Liver (tissue), 9 donors: ENCODE data around the gene RSPH10B2. TPM values are rescaled to one million over a fixed set of nuclear protein-coding genes. Genes with fewer than 3 reads are reported as not detected.
A peak's percentile ranks its signal among the peaks of the same experiment; 100 is the strongest.
"Not testable (repeated sequence)": the region's sequence is repeated elsewhere in the genome, so short reads cannot be mapped to it uniquely, and the experiment has no call there.

Experiments
- DNase-seq: peaks from one replicate; pipeline ENCODE4 v3.0.0-alpha.2; 2017; ENCODE audit warnings: low spot score
- H3K27ac ChIP-seq, 2 donors: one replicate each; pipeline ENCODE4 v1.7.0; 2013; ENCODE audit warnings: inconsistent platforms in 2 of 2, low read length in 2 of 2, control low read depth in 1 of 2, low read depth in 1 of 2, mild to moderate bottlenecking in 1 of 2
- H3K27me3 ChIP-seq, 4 donors: one replicate each; pipeline versions ENCODE4 v1.6.1 to v1.7.0; 2013; ENCODE audit warnings: low read length in 3 of 4, inconsistent platforms in 1 of 4, mild to moderate bottlenecking in 1 of 4, moderate library complexity in 1 of 4; ENCODE audit not compliant: control insufficient read depth in 4 of 4, insufficient read depth in 4 of 4
- H3K36me3 ChIP-seq, 4 donors: one replicate each; pipeline versions ENCODE4 v1.6.1 to v1.7.0; 2013; ENCODE audit warnings: low read length in 3 of 4, mild to moderate bottlenecking in 3 of 4, low read depth in 1 of 4, moderate library complexity in 1 of 4; ENCODE audit not compliant: control insufficient read depth in 4 of 4, insufficient read depth in 3 of 4
- H3K4me1 ChIP-seq, 4 donors: one replicate each; pipeline versions ENCODE4 v1.6.1 to v1.7.0; 2013; ENCODE audit warnings: low read length in 3 of 4, mild to moderate bottlenecking in 3 of 4, moderate library complexity in 1 of 4; ENCODE audit not compliant: control insufficient read depth in 4 of 4, insufficient read depth in 4 of 4
- H3K4me3 ChIP-seq, 3 donors: one replicate each; pipeline versions ENCODE4 v1.6.1 to v1.7.0; 2013; ENCODE audit warnings: low read length in 3 of 3, control low read depth in 1 of 3, low read depth in 1 of 3, mild to moderate bottlenecking in 1 of 3
- H3K9ac ChIP-seq, 2 donors: one replicate each; pipeline ENCODE4 v1.7.0; 2013; ENCODE audit warnings: low read length in 2 of 2, mild to moderate bottlenecking in 2 of 2, moderate library complexity in 2 of 2, control low read depth in 1 of 2, low read depth in 1 of 2
- H3K9me3 ChIP-seq, 4 donors: one replicate each; pipeline versions ENCODE4 v1.6.1 to v1.7.0; 2013; ENCODE audit warnings: low read length in 3 of 4; ENCODE audit not compliant: control insufficient read depth in 4 of 4
- CTCF ChIP-seq: fragments of 150-350 bp; IDR thresholded peaks from 2 replicates; pipeline ENCODE4 v1.5.1; 2017; ENCODE audit warnings: improper control_type of control experiment, low read depth, low read length; ENCODE audit not compliant: missing input control
- EGR1 ChIP-seq, 2 donors: IDR thresholded peaks; 2 replicates each; pipeline ENCODE4 v1.6.1; 2016 to 2018; ENCODE audit warnings: antibody characterized with exemption in 2 of 2, low read depth in 2 of 2
- FOXA2 ChIP-seq: IDR thresholded peaks from 2 replicates; pipeline ENCODE4 v1.6.1; 2016; ENCODE audit warnings: antibody characterized with exemption
- GABPA ChIP-seq, 2 donors: IDR thresholded peaks in 1 of 2; conservative IDR thresholded peaks in 1 of 2; 2 replicates each; pipeline ENCODE4 v1.6.1; 2016; ENCODE audit warnings: antibody characterized with exemption in 2 of 2, mild to moderate bottlenecking in 1 of 2, moderate library complexity in 1 of 2
- HNF4A ChIP-seq, 2 donors: conservative IDR thresholded peaks; 2 replicates each; pipeline ENCODE4 v1.6.1; 2016; ENCODE audit warnings: antibody characterized with exemption in 2 of 2, mild to moderate bottlenecking in 2 of 2
- HNF4G ChIP-seq: IDR thresholded peaks from 2 replicates; pipeline ENCODE4 v1.6.1; 2016; ENCODE audit warnings: antibody characterized with exemption
- JUND ChIP-seq, 2 donors: IDR thresholded peaks; 2 replicates each; pipeline ENCODE4 v1.6.1; 2016; ENCODE audit warnings: antibody characterized with exemption in 2 of 2
- MAX ChIP-seq: IDR thresholded peaks from 2 replicates; pipeline ENCODE4 v1.6.1; 2016; ENCODE audit warnings: antibody characterized with exemption
- NR2F2 ChIP-seq: IDR thresholded peaks from 2 replicates; pipeline ENCODE4 v1.6.1; 2016; ENCODE audit warnings: antibody characterized with exemption
- RAD21 ChIP-seq, 2 donors: IDR thresholded peaks; 2 replicates each; pipeline ENCODE4 v1.6.1; 2016; ENCODE audit warnings: antibody characterized with exemption in 2 of 2, mild to moderate bottlenecking in 2 of 2
- REST ChIP-seq: IDR thresholded peaks from 2 replicates; pipeline ENCODE4 v1.6.1; 2016; ENCODE audit warnings: antibody characterized with exemption, mild to moderate bottlenecking
- SP1 ChIP-seq: IDR thresholded peaks from 2 replicates; pipeline ENCODE4 v1.6.1; 2018; ENCODE audit warnings: antibody characterized with exemption, mild to moderate bottlenecking
- TAF1 ChIP-seq: conservative IDR thresholded peaks from 2 replicates; pipeline ENCODE4 v1.6.1; 2016; ENCODE audit warnings: antibody characterized with exemption, mild to moderate bottlenecking
- YY1 ChIP-seq: IDR thresholded peaks from 2 replicates; pipeline ENCODE4 v1.6.1; 2016; ENCODE audit warnings: antibody characterized with exemption, mild to moderate bottlenecking
- WGBS: extraction: QIAGEN DNeasy Blood & Tissue Kit; methylation state at CpG from one replicate; pipeline ENCODE4 v1.1.7; 2013; 5-methylcytosine and 5-hydroxymethylcytosine counted together
- polyA plus RNA-seq, 2 donors: library from polyadenylated mRNA; stranded (reverse) in 1 of 2; unstranded in 1 of 2; fragments of 200-250 nt in 1 of 2; fragments of >200 nt in 1 of 2; fragmentation: Nextera tagmentation in 1 of 2; extraction: Ambion mirVana in 1 of 2; gene quantifications; one replicate each; pipeline versions ENCODE4 v1.2.1 to v1.2.3, GENCODE V29; 2013 to 2015
- total RNA-seq, 2 donors: library from RNA; depleted of rRNA; stranded (reverse); fragments of >200 nt; gene quantifications; one replicate each; pipeline ENCODE4 v1.2.3, GENCODE V29; 2014
- TF ChIP-seq, protein P1 (sequence below): IDR thresholded peaks from 2 replicates; pipeline ENCODE4 v1.6.1; 2016; ENCODE audit warnings: antibody characterized with exemption
- donor health status: healthy.
- donor health status: healthy.
- donor health status: healthy.
- donor health status: healthy.
- donor health status: healthy.

RSPH10B2 gene
- total RNA-seq (under 1 TPM in 1 of 2 donors, not detected in 1; 0.42 TPM), polyA plus RNA-seq (under 1 TPM in 1 of 2 donors, not detected in 1; 0.09 TPM)

DNA sequence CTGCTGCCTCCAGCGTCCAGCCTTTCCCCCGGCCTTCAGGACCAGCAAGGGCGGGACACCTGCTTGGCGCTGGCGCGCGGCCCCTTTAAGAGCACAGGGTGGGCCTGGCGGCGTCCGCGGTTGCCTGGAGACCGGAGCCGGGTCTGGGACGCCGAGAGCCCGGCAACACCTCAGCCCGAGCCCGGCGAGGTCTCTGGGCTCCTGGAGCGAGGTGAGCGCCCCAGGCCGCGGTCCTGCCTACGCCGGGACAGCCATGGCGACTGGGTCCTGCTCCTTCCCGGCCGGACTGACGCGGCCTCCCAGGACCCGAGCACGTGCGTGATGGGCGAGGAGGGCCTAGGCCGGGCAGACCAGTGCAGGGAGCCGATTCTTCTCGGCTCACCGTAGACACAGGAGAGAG is at the start of gene RSPH10B2:
RSPH10B2 (plus strand) TSS at position 140 of the 400 bp plus-strand sequence. CDS start 3,575 bp downstream, outside the sequence.
- H3K9me3 ChIP-seq, H3K36me3 ChIP-seq, H3K27ac ChIP-seq, H3K9ac ChIP-seq, H3K27me3 ChIP-seq, H3K4me1 ChIP-seq, DNase-seq, H3K4me3 ChIP-seq: not testable (repeated sequence)
- WGBS = 32% methylated on average over 22 of the region's 38 CpGs

GRCh38 chr7:6705959-6706665 is 47.8 kb upstream of the RSPH10B2 start:
- peak; percentile 51 for DNase-seq
- under 1% methylated on average over 47 of the region's 47 CpGs for WGBS
- Histone ChIP-seq H3K4me3 (peak overlapping the region; percentile 56 to 98 (median 85)), H3K27me3 (no peaks in the 10 kb centered on the region), H3K9me3 (peaks cover 3 to 17% (median 10%) of the 10 kb centered on the region in 4 donors), H3K36me3 (peaks cover 4 to 26% (median 20%) of the 10 kb centered on the region in 4 donors), H3K27ac (peak overlapping the region; percentile 66 to 80), H3K4me1 (peaks cover 0 to 33% (median 18%) of the 10 kb centered on the region in 4 donors), H3K9ac (peak overlapping the region; percentile 40 to 63)
- TF ChIP-seq CTCF (no peak), EGR1 (IDR thresholded peaks at IDR 0.05; ENCODE audit: low read depth in 2 of 2) (no peak)

GRCh38 chr7:6706666-6707407 is 47.1 kb upstream of the RSPH10B2 start, which contains the start of gene ZNF12:
ZNF12 (minus strand) TSS chr7:6706947; CDS start chr7:6705173, 1,774 bp downstream.
- WGBS = 1% methylated on average over 65 of the region's 65 CpGs
- H3K4me1 ChIP-seq = peaks cover 0 to 33% (median 18%) of the 10 kb centered on the region in 4 donors
- peak within 1 kb of the TSS; percentile 41 to 63 for H3K9ac ChIP-seq
- H3K36me3 ChIP-seq = peaks cover 2 to 20% (median 14%) of the 10 kb centered on the region in 4 donors
- no peaks in the 10 kb centered on the region for H3K27me3 ChIP-seq
- H3K4me3 ChIP-seq = peak within 1 kb of the TSS; percentile 56 to 98 (median 85)
- peak within 1 kb of the TSS; percentile 66 to 80 for H3K27ac ChIP-seq
- H3K9me3 ChIP-seq = peaks cover 3 to 12% (median 5%) of the 10 kb centered on the region in 4 donors
- peak; percentile 96 for DNase-seq
- TF ChIP-seq FOXA2 = no peak
- peak; percentile 73 to 95 for TF ChIP-seq GABPA (IDR thresholded peaks at IDR 0.05 in 1 of 2, conservative IDR thresholded peaks at IDR 0.05 in 1 of 2)
- TF ChIP-seq, protein P1, sequence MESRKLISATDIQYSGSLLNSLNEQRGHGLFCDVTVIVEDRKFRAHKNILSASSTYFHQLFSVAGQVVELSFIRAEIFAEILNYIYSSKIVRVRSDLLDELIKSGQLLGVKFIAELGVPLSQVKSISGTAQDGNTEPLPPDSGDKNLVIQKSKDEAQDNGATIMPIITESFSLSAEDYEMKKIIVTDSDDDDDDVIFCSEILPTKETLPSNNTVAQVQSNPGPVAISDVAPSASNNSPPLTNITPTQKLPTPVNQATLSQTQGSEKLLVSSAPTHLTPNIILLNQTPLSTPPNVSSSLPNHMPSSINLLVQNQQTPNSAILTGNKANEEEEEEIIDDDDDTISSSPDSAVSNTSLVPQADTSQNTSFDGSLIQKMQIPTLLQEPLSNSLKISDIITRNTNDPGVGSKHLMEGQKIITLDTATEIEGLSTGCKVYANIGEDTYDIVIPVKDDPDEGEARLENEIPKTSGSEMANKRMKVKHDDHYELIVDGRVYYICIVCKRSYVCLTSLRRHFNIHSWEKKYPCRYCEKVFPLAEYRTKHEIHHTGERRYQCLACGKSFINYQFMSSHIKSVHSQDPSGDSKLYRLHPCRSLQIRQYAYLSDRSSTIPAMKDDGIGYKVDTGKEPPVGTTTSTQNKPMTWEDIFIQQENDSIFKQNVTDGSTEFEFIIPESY = peak; percentile 75
- peak in 1 of 2 donors; percentile 12 for TF ChIP-seq RAD21 (IDR thresholded peaks at IDR 0.05)
- no peak for TF ChIP-seq JUND (IDR thresholded peaks at IDR 0.05)
- peak; percentile 51 to 52 for TF ChIP-seq HNF4A (conservative IDR thresholded peaks at IDR 0.05)
- TF ChIP-seq SP1 = peak; percentile 47
- no peak for TF ChIP-seq CTCF
- peak; percentile 84 for TF ChIP-seq YY1
- TF ChIP-seq HNF4G = no peak
- TF ChIP-seq REST = no peak
- TF ChIP-seq MAX = peak; percentile 75
- no peak for TF ChIP-seq NR2F2
- TF ChIP-seq EGR1 (IDR thresholded peaks at IDR 0.05; ENCODE audit: low read depth in 2 of 2) = no peak
- TF ChIP-seq TAF1 = no peak
